ENCODE results near the gene CASD1. TPM values are rescaled to one million over a fixed set of nuclear protein-coding genes. Genes with fewer than 3 reads are reported as not detected.

CASD1 gene
- total and polyA plus RNA-seq, 12 donors, result 8.6 to 26.9 (median 19.9) TPM

DNA sequence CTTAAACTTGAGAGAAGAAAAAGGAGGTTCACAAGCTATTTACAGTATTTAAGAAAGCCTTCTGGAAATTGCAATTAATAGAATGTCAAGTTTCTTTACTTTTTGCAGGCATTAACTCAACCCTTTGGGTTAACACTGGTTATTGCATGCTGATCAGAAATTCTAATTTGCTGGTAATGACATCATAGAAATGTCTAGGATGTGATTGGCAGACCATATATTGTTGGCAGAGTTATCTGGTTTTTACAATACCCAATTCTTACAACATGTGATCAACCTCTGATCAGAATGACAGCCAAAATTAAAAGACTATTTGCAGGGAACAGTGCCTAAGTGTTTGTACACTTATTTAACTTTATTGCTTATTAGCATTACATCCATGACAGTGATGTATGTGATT lies 1.6 kb upstream of the CASD1 start:
- H3K9me3 ChIP-seq, result no peaks in the 10 kb centered on the region
- H3K27me3 ChIP-seq, result peaks cover 0 to 9% (median 0%) of the 10 kb centered on the region in 7 donors
- H3K36me3 ChIP-seq, result no peaks in the 10 kb centered on the region
- DNase-seq (no peak), ATAC-seq (no peak)
- no peak for TF ChIP-seq CTCF (IDR thresholded peaks at IDR 0.05)
- H3K4me1 ChIP-seq, result peaks cover 0 to 31% (median 24%) of the 10 kb centered on the region in 9 donors
- H3K27ac ChIP-seq, result no peak overlapping the region
- H3K4me3 ChIP-seq, result no peak overlapping the region
- intact Hi-C loops (cut with DNase I), result loop anchor here in 3 of 10 donors (5.0 to 10.0 kb wide), 3 partner anchors 53 to 147 kb away; partner anchors contain the start of gene SGCE (in 1 of the 3)

DNA sequence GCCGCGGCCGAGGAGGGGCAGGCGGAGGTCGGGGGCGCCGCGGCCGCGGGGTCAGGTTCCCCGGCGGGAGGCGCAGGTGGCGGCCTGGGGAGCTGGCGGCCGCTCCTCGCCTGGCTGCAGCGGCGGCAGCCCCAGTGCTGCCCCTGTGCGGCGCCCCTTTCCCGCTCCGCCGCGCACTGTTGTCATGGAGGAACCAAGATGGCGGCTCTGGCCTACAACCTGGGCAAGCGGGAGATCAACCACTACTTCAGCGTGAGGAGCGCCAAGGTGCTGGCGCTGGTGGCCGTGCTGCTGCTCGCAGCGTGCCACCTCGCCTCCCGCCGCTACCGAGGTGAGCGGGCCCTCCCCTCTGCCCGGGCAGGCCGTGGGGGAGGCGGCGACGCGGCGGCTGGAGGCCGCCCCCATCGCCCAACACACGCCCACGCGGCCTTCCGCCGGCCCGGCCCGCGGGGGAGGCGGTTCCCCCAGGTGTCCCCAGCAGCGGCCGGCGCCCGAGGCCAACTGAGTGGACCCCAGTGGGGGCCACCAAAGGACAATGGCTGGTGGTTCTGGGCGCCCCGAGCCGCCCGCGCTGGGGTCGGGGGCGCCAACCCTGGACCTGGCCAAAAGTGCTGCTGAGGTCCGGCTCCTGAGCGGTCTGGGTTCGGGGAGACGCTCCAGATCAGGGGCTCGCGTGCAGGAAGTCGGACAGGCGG lies 425 bp downstream of the CASD1 start:
- TF ChIP-seq CTCF (IDR thresholded peaks at IDR 0.05), result peak in 7 of 9 donors; percentile 6 to 60 (median 33)
- H3K27ac ChIP-seq, result peak overlapping the region; percentile 92 to 98 (median 95)
- 0 to 1% methylated on average over 44 to 75 of the region's 75 CpGs for WGBS, 2 donors
- H3K36me3 ChIP-seq, result no peaks in the 10 kb centered on the region
- H3K27me3 ChIP-seq, result no peaks in the 10 kb centered on the region
- no peaks in the 10 kb centered on the region for H3K9me3 ChIP-seq
- DNase-seq, result peak; percentile 64
- peaks cover 0 to 43% (median 33%) of the 10 kb centered on the region in 9 donors for H3K4me1 ChIP-seq
- peak; percentile 81 to 95 (median 88) for ATAC-seq
- intact Hi-C loops (cut with DNase I), result loop anchor here in 6 of 10 donors (5.0 to 10.0 kb wide), 4 partner anchors 55 to 147 kb away; partner anchors contain the start of gene SGCE (in 4 of the 6)
- peak overlapping the region; percentile 73 to 96 (median 90) for H3K4me3 ChIP-seq

DNA sequence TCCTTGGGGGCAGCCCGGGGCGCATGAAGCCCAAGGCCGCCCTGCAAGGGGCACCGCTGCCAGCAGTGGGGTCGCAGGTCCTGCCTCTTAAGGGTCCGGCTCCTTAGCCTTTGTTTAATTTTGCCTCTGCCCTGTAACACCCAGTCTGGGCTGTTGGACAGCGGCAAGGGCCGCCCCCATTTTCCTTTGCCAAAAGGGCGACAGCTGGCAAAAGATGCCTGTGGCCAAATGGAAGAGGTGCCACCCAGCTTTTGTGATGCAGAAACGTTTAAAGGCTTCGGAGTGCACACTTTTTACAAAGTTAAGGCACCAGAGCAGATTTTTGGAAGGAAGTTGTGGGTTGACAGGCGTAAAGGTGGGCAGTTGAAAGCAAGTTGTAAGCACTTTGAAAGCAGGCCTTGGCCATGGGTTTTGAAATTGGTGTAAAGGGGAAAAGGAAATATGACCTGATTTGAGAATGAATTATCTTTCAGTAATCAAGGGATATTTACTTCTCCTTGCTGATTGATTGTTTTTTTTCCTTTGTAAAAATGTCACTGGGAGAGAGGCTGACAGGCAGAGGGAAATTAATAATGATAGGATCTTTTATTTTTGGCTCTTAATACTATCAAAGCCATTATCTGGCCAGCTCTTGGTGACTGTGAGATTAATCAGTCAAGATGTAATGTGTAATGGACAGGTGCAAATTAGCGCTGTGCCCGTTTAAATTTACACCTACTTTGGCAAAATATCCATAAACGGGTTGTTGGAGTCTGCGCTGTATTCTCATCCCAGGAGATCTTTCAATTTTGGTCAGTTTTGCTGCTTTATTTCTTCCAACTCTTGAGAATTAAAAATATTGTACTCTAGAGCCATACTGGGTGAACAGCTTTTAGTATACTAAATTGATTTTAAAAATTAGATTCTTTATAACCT lies 1.2 kb downstream of the CASD1 start:
- Histone ChIP-seq H3K27ac (peak overlapping the region; percentile 92 to 98 (median 95)), H3K4me1 (peaks cover 0 to 51% (median 35%) of the 10 kb centered on the region in 9 donors), H3K36me3 (no peaks in the 10 kb centered on the region), H3K4me3 (peak overlapping the region; percentile 73 to 96 (median 90)), H3K27me3 (no peaks in the 10 kb centered on the region), H3K9me3 (no peaks in the 10 kb centered on the region)
- intact Hi-C loops (cut with DNase I), result loop anchor here in 4 of 10 donors (5.0 to 10.0 kb wide), 3 partner anchors 59 to 146 kb away; partner anchors contain the start of gene SGCE (in 3 of the 4)
- peak; percentile 15 to 30 for DNase-seq
- WGBS, 2 donors, result 15 to 16% methylated on average over 16 of the region's 16 CpGs
- no peak for TF ChIP-seq CTCF (IDR thresholded peaks at IDR 0.05)
- peak; percentile 34 to 71 (median 50) for ATAC-seq

DNA sequence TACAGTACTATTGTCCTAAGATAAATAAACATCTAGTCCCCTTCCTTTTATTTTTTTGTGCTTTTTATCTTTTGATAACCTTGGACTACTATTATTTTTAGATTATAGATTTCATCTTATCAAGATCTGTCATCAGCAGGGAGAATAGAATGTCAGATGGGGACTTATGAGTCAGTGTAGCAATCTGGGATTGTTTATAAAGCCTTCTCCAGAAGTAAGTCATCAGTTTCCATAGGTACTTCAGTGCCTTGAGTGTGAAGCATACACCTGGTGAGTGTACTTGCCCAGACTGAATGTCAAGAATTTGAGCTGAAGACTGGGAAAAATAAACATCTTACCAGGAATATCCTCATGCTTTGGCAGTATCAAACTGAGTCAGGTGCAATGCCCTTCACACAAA lies 2.1 kb downstream of the CASD1 start:
- no peak for TF ChIP-seq CTCF (IDR thresholded peaks at IDR 0.05)
- Histone ChIP-seq H3K4me3 (no peak overlapping the region), H3K27me3 (no peaks in the 10 kb centered on the region), H3K36me3 (no peaks in the 10 kb centered on the region), H3K27ac (no peak overlapping the region), H3K4me1 (peaks cover 0 to 54% (median 35%) of the 10 kb centered on the region in 9 donors), H3K9me3 (no peaks in the 10 kb centered on the region)
- DNase-seq (no peak), ATAC-seq (no peak)
- intact Hi-C loops (cut with DNase I), result loop anchor here in 4 of 10 donors (5.0 to 10.0 kb wide), 3 partner anchors 59 to 146 kb away; partner anchors contain the start of gene SGCE (in 3 of the 4)

All from heart right ventricle (tissue), 16 donors.